Chondrocyte (in vitro differentiated cells): Measurements from ENCODE around the gene TOX2. TPM values are rescaled to one million over a fixed set of nuclear protein-coding genes. Genes with fewer than 3 reads are reported as not detected.

ENCODE experiments used
- DNase-seq: peaks from one replicate; pipeline ENCODE4 v3.0.0; 2021; ENCODE audit warnings: mixed read lengths, low spot score
- H3K27ac Mint-ChIP-seq: one replicate; pipeline ENCODE4 v1.8.0; 2021; ENCODE audit warnings: mild to moderate bottlenecking, moderate library complexity, mixed read lengths; ENCODE audit not compliant: unreplicated experiment
- H3K27me3 Mint-ChIP-seq: 2 replicates; pipeline ENCODE4 v1.8.0; 2021; ENCODE audit warnings: low read depth, mixed read lengths
- H3K36me3 Mint-ChIP-seq: 2 replicates; pipeline ENCODE4 v1.8.0; 2021; ENCODE audit warnings: low read depth, mixed read lengths
- H3K4me1 Mint-ChIP-seq: 2 replicates; pipeline ENCODE4 v1.8.0; 2021; ENCODE audit warnings: low read depth, mild to moderate bottlenecking, mixed read lengths
- H3K4me3 Mint-ChIP-seq: one replicate; pipeline ENCODE4 v1.8.0; 2021; ENCODE audit warnings: mild to moderate bottlenecking, moderate library complexity, mixed read lengths; ENCODE audit not compliant: unreplicated experiment
- H3K9me3 Mint-ChIP-seq: 2 replicates; pipeline ENCODE4 v1.8.0; 2021; ENCODE audit warnings: low read depth, mixed read lengths
- CTCF ChIP-seq: fragments of 200-600 bp; sonication (generic); IDR thresholded peaks from 2 replicates; pipeline ENCODE4 v1.5.0; 2021; ENCODE audit warnings: antibody characterized with exemption, mild to moderate bottlenecking, moderate library complexity
- total RNA-seq: library from RNA; stranded (reverse); gene quantifications from 3 replicates; pipeline ENCODE4 v1.2.1, GENCODE V29; 2021

The TOX2 gene
- total RNA-seq, 1 donor from 2014 or later: 0.12 TPM

- no peak for TF ChIP-seq CTCF
- no peak for DNase-seq
- Mint-ChIP-seq H3K9me3 (no peaks in the 10 kb centered on the region), H3K36me3 (no peaks in the 10 kb centered on the region), H3K4me1 (peaks cover 10% of the 10 kb centered on the region), H3K4me3 (no peak overlapping the region), H3K27ac (no peak overlapping the region), H3K27me3 (peaks cover 4% of the 10 kb centered on the region)
These were observed 164.6 kb downstream of the TOX2 start for GRCh38 chr20:44079291-44079690.

- no peak overlapping the region for H3K27ac Mint-ChIP-seq
- no peak for DNase-seq
- no peaks in the 10 kb centered on the region for H3K9me3 Mint-ChIP-seq
- peaks cover 2% of the 10 kb centered on the region for H3K27me3 Mint-ChIP-seq
- no peak overlapping the region for H3K4me3 Mint-ChIP-seq
- H3K36me3 Mint-ChIP-seq: no peaks in the 10 kb centered on the region
- no peak for TF ChIP-seq CTCF
- H3K4me1 Mint-ChIP-seq: peaks cover 9% of the 10 kb centered on the region
These were observed 165.4 kb downstream of the TOX2 start for GRCh38 chr20:44080064-44080463.

GRCh38 chr20:44080646-44081267, 166.1 kb downstream of the TOX2 start:
- no peak overlapping the region for H3K27ac Mint-ChIP-seq

GRCh38 chr20:44081476-44081875, 166.8 kb downstream of the TOX2 start:
- Mint-ChIP-seq H3K27me3 (no peaks in the 10 kb centered on the region), H3K4me1 (peaks cover 9% of the 10 kb centered on the region), H3K4me3 (no peak overlapping the region), H3K36me3 (no peaks in the 10 kb centered on the region), H3K9me3 (no peaks in the 10 kb centered on the region), H3K27ac (no peak overlapping the region)
- no peak for DNase-seq
- no peak for TF ChIP-seq CTCF

More at GRCh38 chr20:44080646-44081267, 166.1 kb downstream of the TOX2 start:
- Mint-ChIP-seq H3K9me3 (no peaks in the 10 kb centered on the region), H3K27me3 (no peaks in the 10 kb centered on the region), H3K36me3 (no peaks in the 10 kb centered on the region), H3K4me1 (peaks cover 9% of the 10 kb centered on the region), H3K4me3 (no peak overlapping the region)
- no peak for DNase-seq
- TF ChIP-seq CTCF: peak; percentile 97

GRCh38 chr20:44081888-44082287, 167.2 kb downstream of the TOX2 start:
- Mint-ChIP-seq H3K4me1 (peaks cover 9% of the 10 kb centered on the region), H3K27me3 (no peaks in the 10 kb centered on the region), H3K27ac (no peak overlapping the region), H3K36me3 (no peaks in the 10 kb centered on the region), H3K4me3 (no peak overlapping the region), H3K9me3 (no peaks in the 10 kb centered on the region)
- no peak for TF ChIP-seq CTCF
- DNase-seq: no peak
